ENCODE results near the gene TBPL1.
"Not testable (repeated sequence)": the region's sequence is repeated elsewhere in the genome, so short reads cannot be mapped to it uniquely, and the experiment has no call there.

TBPL1 gene

GRCh38 chr6:133952815-133953633 is at the start of gene TBPL1:
TSS of gene TBPL1 (plus strand) at chr6:133953224. CDS start at chr6:133980126, 26,902 bp downstream.
- peak; percentile 91 for DNase-seq

DNA sequence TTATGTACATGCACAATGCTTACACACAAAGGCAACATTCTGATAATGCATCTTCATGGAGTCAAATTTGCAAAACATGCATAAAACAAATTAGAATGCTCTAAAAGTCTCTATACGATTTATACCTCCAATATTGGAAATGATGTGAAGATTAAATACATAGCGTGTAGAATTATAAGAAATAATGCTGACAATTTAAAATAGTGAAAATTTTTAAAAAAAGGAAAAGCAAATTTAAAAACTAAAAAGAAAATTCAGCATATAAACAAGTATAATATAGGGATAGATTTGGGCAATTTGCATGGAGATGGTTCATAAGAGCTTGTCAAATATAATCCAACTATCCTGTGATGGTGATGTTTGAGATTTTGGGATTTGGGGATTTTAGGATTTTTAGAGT is 49.2 kb upstream of the TBPL1 start:
- no peak for DNase-seq

- DNase-seq, result no peak
These were observed 47.0 kb upstream of the TBPL1 start for GRCh38 chr6:133906050-133906449.

DNA sequence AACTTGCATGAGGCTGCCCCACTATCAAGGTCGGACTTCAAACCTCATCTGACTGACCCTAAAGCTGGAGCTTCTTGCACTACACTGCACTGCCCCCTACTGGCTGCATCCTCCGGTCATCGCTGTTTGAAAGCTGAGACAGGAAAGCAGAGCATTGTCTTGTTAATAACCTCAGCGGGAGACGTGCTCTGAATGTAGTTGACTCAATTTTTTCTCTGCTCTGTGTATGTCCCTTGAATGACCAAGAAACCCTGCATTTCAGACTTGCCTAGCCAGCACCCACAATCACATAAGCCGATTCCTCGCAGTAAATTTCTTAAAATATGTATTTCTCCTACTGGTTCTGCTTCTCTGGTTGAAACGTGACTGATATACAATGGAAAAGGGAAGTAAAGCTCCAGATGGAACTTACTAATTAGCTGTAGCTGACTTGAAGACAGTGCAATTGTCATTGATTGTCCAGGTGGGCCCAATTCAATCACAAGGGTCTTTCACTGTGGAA is 36.3 kb upstream of the TBPL1 start:
- DNase-seq, result peak; percentile 66

GRCh38 chr6:133917781-133918180 is 35.2 kb upstream of the TBPL1 start:
- DNase-seq, result no peak

DNA sequence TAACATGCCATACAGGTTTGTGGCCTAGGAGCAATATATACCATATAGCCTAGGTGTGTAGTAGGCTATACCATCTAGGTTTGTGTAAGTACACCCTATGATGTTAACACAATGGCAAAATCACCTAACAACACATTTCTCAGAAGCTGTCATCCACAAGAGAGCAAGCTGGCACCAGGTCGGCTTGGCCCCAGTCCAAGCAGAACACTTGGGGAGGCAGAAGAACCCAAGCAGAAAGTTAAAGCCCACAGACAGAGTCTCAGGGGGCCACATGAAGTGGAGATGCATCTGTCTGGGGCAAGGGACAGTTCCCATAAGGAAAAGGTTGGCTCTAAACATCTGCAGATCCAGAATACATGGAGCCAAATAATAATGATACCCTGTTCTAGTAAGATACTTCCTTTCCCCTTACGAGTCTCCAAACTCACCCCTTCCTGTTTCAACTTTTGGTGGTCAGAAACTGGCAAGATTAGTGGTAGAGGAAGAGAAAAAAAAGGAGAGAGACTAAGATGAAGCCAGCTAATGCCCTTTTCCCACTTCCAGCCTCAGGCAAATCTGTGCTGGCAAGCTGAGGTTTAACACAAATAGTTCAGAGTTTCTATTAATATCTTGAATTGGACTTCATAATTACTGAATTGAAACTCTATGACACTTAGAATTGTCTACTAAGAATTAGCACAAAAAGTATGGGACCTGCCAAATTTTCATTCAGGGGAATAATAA is 34.7 kb upstream of the TBPL1 start:
- DNase-seq, result no peak

DNA sequence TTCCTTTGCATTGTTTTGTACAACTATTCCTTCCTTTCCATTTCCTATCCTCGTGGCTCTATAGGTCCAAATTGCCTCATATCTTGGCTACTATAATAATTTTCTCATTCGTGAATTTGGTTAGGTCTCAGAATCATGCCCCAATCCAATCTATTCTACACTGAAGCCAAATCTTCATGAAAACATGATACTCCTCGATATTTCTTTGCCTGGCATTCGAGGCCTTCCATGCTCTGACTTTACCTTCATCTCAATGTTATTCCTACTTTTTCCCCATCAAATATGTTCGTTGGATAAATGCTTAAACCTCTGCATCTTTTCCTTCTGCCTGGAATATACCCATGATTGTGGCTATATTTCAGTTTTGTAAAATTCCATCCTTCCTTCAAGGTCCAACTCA is 33.7 kb upstream of the TBPL1 start:
- DNase-seq, result no peak

DNA sequence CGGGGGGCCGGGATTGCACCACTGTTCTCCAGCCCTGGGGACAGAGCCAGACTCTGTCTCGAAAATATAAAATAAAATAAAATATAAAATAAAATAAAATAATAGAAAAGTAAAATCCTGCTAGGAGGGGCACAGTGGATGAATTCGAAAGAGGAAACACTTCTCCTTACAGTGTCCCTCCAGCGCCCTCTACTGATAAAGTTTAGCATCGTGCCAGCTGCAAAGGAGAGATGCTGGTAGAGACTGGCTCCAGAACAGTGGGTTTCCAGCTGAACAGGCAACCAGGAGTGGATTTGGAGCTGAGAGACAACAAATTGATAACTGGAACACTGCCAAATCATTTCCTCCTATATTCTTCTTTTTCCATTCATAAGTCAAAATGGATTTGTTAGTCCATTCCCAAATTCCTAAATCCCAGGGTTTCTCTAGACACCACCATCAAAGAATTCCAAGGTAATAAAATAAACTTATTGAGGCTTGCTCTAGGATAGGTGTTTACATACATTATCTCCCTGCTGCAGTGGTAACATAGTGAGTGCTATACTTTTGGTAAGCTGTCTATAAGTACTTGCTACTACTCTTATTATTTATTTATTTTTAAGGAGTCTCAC is 31.7 kb upstream of the TBPL1 start:
- peak; percentile 85 for DNase-seq

DNA sequence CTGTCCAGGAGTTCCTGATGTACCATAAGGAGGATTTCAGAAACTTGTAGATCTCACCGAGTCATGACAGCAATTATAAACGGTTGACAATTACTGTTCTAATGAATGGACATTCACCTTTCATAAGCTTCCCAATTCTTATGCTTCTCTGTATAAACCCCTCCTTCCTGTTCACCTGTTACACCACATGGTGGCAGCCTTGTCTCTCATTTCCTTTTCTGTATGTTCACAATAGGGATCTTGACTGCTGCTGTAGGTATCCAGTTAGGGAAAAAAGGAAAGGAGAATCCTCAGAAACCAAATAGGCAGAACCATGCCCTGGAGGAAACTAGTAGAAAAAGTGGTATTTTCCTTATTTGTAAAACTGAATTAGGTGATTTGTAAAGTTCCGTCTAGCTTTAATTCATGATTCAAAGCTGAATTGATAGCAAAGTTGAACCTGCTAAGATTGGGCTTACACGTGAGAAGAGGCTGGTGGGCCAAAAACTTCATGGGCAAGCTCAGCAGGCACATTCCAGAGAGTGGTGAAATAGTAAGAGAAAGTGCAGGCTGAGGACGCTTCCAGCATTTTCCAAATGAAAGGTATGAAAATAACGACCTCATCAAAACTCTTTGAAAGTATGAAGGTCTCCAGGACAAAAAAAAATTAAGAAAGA is 29.0 kb upstream of the TBPL1 start:
- DNase-seq, result peak; percentile 59

DNA sequence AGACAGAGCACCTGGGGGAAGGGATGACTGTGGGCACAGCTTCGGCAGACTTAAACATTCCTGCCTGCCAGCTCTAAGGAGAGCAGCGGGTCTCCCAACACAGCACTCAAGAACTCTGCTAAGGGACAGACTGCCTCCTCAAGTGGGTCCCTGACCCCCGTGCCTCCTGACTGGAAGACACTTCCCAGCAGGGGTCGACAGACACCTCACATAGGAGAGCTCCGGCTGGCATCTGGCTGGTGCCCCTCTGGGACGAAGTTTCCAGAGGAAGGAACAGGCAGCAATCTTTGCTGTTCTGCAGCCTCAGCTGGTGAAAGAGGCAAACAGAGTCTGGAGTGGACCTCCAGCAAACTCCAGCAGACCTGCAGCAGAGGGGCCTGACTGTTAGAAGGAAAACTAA is 21.8 kb upstream of the TBPL1 start:
- DNase-seq, result not testable (repeated sequence)

- not testable (repeated sequence) for DNase-seq
These were observed 16.7 kb upstream of the TBPL1 start for GRCh38 chr6:133936352-133936751.

- DNase-seq, result no peak
These were observed 15.1 kb upstream of the TBPL1 start for GRCh38 chr6:133937909-133938308.

DNA sequence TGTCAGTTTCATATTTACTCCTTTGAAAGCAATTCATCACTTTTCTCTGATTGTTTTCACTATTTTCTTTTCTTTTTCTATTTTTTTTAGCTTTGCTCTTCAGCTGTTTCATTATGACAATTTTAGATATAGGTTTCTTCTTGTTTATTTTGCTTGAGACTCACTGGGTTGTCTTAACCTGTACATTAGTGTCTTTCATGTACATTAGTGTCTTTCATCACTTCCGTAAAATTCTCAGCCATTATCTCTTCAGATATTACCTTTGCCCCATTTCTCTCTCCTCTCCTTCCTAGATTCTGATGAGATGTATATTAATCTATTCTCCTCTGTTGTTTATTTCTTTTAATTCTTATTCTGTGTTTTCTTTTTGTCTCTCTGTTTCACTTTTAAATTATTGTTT is 14.5 kb upstream of the TBPL1 start:
- DNase-seq, result no peak

GRCh38 chr6:133939778-133940667 is 13.0 kb upstream of the TBPL1 start:
- no peak for DNase-seq

DNA sequence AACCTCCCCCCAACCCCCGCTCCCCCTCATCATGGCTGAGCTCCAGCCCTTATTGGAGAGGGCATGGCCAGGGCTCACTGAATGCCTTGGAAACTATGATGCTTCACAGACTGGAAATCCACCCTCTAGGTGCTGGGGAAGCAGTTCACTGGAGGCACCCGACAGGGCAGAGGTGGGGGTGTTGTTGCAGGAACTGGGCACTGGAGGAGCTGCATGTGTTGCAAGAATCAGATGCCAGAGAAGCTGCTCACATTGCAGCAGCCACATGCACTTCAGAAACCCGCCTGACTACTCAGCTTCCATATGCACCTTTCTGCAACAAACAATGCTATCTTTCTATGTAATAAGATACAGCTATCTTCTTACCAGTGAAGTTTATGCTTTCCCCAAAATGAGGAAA is 7.9 kb upstream of the TBPL1 start:
- DNase-seq, result no peak

DNA sequence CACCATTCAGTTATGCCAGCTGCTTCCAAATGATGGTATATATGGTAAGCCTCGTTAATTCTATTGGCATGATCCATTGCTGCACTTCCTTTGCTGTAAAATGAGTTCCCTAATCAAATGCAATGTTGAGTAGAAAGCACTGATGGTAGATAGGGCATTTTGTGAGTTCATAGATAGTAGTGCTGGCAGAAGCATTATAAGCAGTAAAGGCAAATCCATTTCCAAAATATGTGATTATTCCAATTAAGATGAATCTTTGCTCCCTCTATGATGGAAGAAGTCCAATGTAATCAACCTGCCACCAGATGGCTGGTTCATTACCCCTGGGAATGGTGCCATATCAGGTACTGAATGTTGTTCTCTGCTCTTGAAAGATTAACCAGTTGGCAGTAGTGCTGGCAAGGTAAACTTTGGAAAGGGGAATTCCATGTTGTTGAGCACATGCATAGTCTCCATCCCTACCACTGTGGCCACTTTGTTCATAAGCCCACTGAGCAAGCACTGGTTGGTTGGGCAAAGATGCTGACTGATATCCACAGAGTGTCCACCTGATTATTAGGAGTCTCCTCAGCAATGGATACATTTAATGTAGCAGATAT is 5.6 kb upstream of the TBPL1 start:
- DNase-seq, result no peak

- no peak for DNase-seq
These were observed 4.6 kb upstream of the TBPL1 start for GRCh38 chr6:133948472-133948871.

DNA sequence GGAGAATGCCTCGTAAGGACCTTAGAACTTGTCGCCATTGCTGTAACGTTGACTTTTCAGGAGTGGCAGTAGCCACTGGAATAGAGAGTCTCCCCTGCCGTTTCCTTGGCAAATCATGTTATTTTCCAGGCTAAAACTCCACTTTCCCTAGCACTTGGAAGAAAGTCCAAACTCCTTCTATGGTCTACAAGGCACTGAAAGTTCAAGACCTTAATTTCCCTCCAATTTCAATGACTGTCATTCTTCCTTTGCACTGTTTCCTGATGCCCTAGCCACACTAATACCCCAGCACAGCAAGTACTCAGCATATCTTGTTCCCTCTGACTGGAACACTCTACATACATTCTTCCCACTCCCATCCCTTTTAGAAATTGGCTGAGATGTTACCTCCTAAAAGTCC is 1.8 kb upstream of the TBPL1 start:
- no peak for DNase-seq

- peak; percentile 21 for DNase-seq
These were observed 876 bp upstream of the TBPL1 start for GRCh38 chr6:133951881-133952814.

- no peak for DNase-seq
These were observed 801 bp downstream of the TBPL1 start for GRCh38 chr6:133953634-133954415.
